ENCODE data around the gene ALX4.

DNA sequence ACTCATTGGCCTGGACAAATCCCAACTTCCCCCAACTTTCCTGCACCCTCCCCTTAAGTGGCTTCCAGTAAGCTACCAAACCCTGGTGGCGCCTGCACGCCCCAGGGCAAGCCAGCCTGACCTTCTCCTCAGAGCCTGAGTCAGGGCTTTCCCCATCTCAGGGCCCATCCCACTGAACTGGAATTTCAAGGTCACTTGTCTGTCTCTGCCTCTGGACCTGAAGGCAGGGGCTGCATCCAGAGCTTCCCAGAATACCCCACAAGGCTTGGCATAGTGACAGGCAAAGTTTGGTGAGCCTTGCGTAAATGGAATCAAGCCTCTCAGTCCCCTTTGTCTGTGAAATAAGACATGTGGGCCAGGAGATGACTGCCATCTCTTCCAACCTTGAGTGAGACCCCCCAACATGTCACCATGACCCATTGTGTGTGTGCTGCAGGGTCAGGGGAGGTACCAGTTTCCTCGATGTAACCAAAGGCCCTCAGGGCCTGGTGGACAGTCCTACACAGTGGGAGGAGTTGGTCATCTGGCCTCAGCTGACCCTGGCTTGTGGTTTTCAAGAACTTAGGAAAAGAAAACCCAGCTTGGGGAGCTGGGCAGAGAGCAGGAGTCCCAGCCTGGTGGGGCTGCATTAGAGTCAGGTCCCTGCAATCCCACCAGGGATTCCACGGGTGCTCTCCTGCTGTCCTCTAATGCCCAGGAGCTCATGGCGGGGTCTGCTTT lies 8.9 kb downstream of the ALX4 start:
- TF ChIP-seq ELF4 (IDR thresholded peaks at IDR 0.05): no peak
- TF ChIP-seq SP1 (IDR thresholded peaks at IDR 0.05): no peak
- TF ChIP-seq FOXK2 (IDR thresholded peaks at IDR 0.05): no peak
- TF ChIP-seq BHLHE40 (IDR thresholded peaks at IDR 0.05; ENCODE audit: borderline replicate concordance): no peak
- TF ChIP-seq FOXA1 (IDR thresholded peaks at IDR 0.05): no peak
- no peak for TF ChIP-seq FOXM1 (IDR thresholded peaks at IDR 0.05; ENCODE audit: borderline replicate concordance)
- no peak for TF ChIP-seq LEF1 (IDR thresholded peaks at IDR 0.05; ENCODE audit: borderline replicate concordance)
- no peak for TF ChIP-seq TARDBP (IDR thresholded peaks at IDR 0.05)
- TF ChIP-seq HDGF (IDR thresholded peaks at IDR 0.05; ENCODE audit: borderline replicate concordance): no peak
- TF ChIP-seq SUZ12 (IDR thresholded peaks at IDR 0.05): no peak
